Activated CD8-positive, alpha-beta memory T cell treated with anti-CD3 and anti-CD28 coated beads, Interleukin-2, amount 10 ng/mL, durations not matched to agents 7 days and 5 days (primary cell): ENCODE data around the gene TESPA1. TPM values are rescaled to one million over a fixed set of nuclear protein-coding genes. Genes with fewer than 3 reads are reported as not detected.
"Not testable (repeated sequence)": the region's sequence is repeated elsewhere in the genome, so short reads cannot be mapped to it uniquely, and the experiment has no call there.

Experiments
- ATAC-seq: fragments of 150-1000 bp; cut with Tn5 transposase; one replicate; pipeline ENCODE4 v1.10.0; 2021; ENCODE audit warnings: moderate library complexity
- CTCF ChIA-PET: fragments of 350-600 bp; sonication (Branson Sonifier 250); formaldehyde crosslinking; loops from one replicate; lab custom pipeline; 2021; ENCODE audit warnings: antibody characterized with exemption; lab: Charles Lee
- DNase-seq: peaks from one replicate; pipeline ENCODE4 v3.0.0-alpha.2; 2020
- H3K27ac Mint-ChIP-seq: one replicate; pipeline ENCODE4 v1.8.0; 2021; ENCODE audit warnings: mild to moderate bottlenecking, mixed read lengths
- H3K27me3 Mint-ChIP-seq: one replicate; pipeline ENCODE4 v1.8.0; 2021; ENCODE audit warnings: mixed read lengths
- H3K36me3 Mint-ChIP-seq: one replicate; pipeline ENCODE4 v1.8.0; 2021; ENCODE audit warnings: mild to moderate bottlenecking, mixed read lengths
- H3K4me1 Mint-ChIP-seq: one replicate; pipeline ENCODE4 v1.8.0; 2021; ENCODE audit warnings: mixed read lengths
- H3K4me3 Mint-ChIP-seq: one replicate; pipeline ENCODE4 v1.8.0; 2021; ENCODE audit warnings: mild to moderate bottlenecking, moderate library complexity, mixed read lengths
- H3K9me3 Mint-ChIP-seq: one replicate; pipeline ENCODE4 v1.8.0; 2022; ENCODE audit warnings: low read depth, mixed read lengths
- total RNA-seq, 2 experiments: library from RNA; stranded (reverse); gene quantifications; one replicate each; pipeline ENCODE4 v1.2.3, GENCODE V29; 2021

Gene TESPA1
- total RNA-seq, 2 experiments from 2014 or later: 65.9 to 74.6 TPM

DNA sequence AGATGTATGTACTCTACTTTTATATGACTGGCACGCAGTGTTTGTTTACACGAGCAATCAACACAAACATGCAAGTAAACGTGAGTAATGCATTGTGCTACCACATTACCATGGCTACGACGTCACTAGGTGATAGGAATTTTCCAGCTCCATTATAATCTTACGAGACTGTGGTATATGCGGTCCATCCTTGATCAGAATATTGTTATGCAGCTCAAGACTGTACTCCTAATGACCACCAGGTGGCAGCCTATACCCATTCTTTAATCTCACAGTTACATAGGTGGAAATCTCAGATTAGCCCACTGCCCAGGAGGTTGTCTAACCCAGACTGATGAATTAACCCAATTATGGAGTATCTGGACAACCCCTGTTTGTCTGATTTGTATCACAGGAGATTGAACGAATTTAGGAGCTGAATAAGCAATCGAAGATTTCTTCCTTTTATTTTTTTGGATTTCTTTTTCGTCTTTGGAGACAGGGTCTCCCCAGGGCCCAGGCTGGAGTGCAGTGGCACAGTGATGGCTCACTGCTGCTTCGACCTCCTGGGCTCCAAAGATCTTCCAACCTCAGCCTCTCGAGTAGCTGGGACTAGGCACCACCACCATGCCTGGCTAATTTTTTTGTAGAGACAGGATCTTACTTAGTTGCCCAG lies 8.7 kb upstream of the TESPA1 start:
- ATAC-seq (peak; percentile 75), DNase-seq (peak; percentile 68)
- Mint-ChIP-seq H3K4me1 (peaks cover 37% of the 10 kb centered on the region), H3K4me3 (no peak overlapping the region), H3K27me3 (no peaks in the 10 kb centered on the region), H3K9me3 (no peaks in the 10 kb centered on the region), H3K27ac (no peak overlapping the region), H3K36me3 (peaks cover 1% of the 10 kb centered on the region)
- CTCF ChIA-PET: interaction anchor here (0.6 to 13.9 kb wide), 45 partner anchors 9 to 947 kb away, joined by 3 to 528 read pairs (median 5); partner anchors contain the start of genes MUCL1 and TESPA1

DNA sequence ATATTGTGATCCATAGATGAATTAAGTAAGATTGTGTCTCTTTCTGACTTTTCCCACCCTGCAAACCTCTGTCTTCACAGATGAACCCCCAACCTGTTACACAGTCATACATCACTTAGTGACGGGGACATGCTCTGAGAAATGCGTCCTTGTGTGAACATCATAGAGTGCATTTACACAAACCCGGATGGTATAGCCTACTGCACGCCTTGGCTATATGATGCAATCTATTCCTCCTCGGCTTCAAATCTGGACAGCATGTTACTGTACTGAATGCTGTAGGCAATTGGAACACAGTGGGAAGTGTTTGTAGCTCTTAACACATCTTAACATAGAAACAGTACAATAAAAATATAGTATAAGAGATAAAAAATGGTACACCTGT lies 7.4 kb upstream of the TESPA1 start:
- peak overlapping the region; percentile 96 for H3K27ac Mint-ChIP-seq
- CTCF ChIA-PET: interaction anchor here (1.2 to 13.9 kb wide), 18 partner anchors 8 to 613 kb away, joined by 3 to 528 read pairs (median 12); partner anchors contain the start of genes MUCL1 and TESPA1
- H3K27me3 Mint-ChIP-seq: no peaks in the 10 kb centered on the region
- no peaks in the 10 kb centered on the region for H3K9me3 Mint-ChIP-seq
- ATAC-seq (peak; percentile 21), DNase-seq (no peak)
- H3K36me3 Mint-ChIP-seq: peaks cover 3% of the 10 kb centered on the region
- no peak overlapping the region for H3K4me3 Mint-ChIP-seq
- H3K4me1 Mint-ChIP-seq: peaks cover 38% of the 10 kb centered on the region

DNA sequence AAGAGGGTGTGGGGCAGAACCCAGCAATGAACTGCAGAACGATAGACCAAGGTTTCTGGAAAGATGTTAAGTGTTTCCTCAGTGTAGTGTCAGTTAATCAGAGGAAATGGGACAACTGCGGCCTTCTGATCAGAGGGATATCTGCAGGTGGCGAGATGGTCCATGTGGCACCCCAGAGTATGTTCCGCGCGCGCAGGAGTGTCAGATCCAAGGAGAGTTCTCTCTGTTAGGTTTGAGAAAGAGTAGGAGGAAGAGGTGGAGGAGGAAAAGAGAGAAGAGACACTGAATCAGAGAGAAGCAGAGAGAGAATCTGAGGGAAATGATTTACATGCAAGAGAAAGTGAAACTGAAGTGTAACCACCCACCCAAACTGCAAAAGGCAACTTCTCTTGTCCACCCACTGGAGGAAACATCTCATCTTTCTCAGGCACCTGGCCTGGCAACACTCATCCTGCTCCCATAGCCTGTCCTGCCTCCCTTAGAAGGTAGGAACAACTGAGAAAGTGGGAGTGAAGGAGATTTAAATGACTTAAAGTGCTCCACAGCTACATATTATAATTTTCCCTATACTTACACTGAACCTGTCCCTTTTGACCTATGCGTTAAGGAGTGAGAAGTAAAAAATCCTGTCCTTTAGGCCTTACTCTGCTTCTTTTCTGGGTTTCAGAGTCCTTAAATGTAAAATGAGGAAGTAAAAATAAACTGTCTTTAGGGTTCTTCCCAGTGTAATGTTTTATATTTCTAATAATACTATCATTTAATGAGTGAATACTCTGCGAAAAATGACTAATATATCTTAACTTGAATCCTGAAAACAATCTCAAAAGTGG lies 6.8 kb upstream of the TESPA1 start:
- peak; percentile 70 for DNase-seq
- Mint-ChIP-seq H3K4me3 (peak overlapping the region; percentile 83), H3K4me1 (peaks cover 41% of the 10 kb centered on the region), H3K27me3 (no peaks in the 10 kb centered on the region), H3K9me3 (no peaks in the 10 kb centered on the region), H3K27ac (peak overlapping the region; percentile 96), H3K36me3 (peaks cover 6% of the 10 kb centered on the region)
- peak; percentile 78 for ATAC-seq
- CTCF ChIA-PET: interaction anchor here (1.9 to 13.9 kb wide), 8 partner anchors 11 to 267 kb away, joined by 9 to 528 read pairs (median 18); partner anchors contain the start of gene MUCL1

DNA sequence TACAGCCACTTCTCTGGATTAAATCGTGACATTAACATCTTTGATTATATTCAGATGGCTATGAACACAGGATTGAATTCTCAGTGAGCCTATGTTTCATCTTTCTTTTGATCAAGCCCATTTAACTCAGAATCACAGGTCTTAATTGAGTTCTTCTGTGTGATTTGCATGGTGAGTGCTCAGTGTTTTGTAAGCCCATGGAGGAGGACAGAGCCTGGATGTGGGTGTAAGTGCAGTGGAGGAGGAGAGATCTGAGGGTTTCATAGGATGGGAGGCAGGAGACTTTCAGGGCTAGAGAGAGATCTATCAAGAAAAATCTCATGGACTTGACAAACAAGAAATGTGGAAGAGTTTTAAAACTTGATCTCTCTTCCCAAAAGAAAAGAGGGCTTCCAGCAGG lies 5.3 kb upstream of the TESPA1 start:
- ATAC-seq (no peak), DNase-seq (no peak)
- Mint-ChIP-seq H3K4me3 (no peak overlapping the region), H3K4me1 (peaks cover 50% of the 10 kb centered on the region), H3K27ac (peak overlapping the region; percentile 2), H3K36me3 (peaks cover 6% of the 10 kb centered on the region), H3K9me3 (no peaks in the 10 kb centered on the region), H3K27me3 (no peaks in the 10 kb centered on the region)
- CTCF ChIA-PET: no interaction called here

DNA sequence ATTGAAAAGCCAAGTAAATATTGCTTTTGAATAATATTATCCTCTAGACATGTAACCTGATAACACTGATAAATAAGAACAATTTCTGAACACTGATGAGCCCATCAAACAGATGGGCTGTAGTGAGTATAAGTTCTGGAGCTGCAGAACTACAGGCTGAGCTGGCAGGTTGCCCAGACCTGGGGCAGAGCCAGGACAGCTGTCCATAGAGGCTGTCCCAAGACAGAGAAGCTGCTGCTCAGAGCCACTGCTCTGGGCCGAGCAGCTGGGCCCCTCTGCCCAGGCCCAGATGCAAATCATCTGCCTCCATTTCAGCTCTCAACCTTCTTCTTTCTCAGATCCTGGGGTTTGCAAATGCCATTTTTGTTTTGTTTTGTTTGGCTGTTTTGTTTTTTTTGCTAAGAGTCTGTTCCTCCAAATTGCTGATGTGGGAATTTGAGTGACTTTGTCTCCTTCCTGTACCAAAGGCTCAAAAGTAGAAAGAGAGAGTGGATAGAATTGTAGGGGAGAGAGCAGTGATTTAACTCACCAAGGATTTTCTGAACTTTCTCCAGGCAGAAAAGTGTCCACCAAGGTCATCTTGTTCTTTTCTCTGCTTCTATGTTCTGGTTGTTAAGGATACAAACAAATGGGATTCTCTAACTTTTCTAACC lies 4.0 kb upstream of the TESPA1 start:
- no peak overlapping the region for H3K27ac Mint-ChIP-seq
- peaks cover 10% of the 10 kb centered on the region for H3K36me3 Mint-ChIP-seq
- CTCF ChIA-PET: interaction anchor here (2.0 kb wide), 1 partner anchor 84 kb away, joined by 8 read pairs; no protein-coding TSS in a partner anchor
- no peak for DNase-seq
- H3K9me3 Mint-ChIP-seq: no peaks in the 10 kb centered on the region
- H3K4me1 Mint-ChIP-seq: peaks cover 56% of the 10 kb centered on the region
- no peak for ATAC-seq
- H3K4me3 Mint-ChIP-seq: no peak overlapping the region
- H3K27me3 Mint-ChIP-seq: no peaks in the 10 kb centered on the region

DNA sequence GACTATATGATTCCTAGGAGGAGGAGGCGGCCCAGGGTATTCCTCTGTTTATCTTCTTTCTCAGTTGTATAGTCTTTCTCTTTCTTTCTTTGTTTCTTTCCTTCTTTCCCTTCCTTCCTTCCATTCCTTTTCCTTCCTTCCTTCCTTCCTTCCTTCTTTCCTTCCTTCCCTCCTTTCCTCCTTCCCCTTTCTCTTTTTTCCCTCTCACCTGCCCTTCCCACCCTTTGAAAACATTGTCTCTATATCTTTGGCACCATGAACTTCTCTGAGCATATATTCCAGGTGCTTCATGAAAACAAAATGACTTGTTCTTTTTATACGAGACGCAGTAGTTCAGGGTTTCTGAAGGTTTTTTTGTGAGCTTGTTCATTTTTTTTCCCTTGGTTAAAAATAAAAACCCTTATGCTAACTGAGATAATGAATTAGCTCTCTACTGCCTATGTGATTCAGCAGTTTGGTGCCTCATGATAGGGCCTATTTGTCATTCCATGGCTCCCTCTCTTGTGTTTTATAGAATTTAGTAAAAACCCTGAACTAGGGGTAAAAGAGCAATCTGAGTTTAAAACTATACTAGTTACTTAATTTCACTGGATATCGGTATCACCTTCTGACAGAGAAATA lies 3.2 kb upstream of the TESPA1 start:
- H3K9me3 Mint-ChIP-seq: no peaks in the 10 kb centered on the region
- H3K4me3 Mint-ChIP-seq: no peak overlapping the region
- DNase-seq (no peak), ATAC-seq (no peak)
- no peaks in the 10 kb centered on the region for H3K27me3 Mint-ChIP-seq
- H3K36me3 Mint-ChIP-seq: peaks cover 18% of the 10 kb centered on the region
- CTCF ChIA-PET: interaction anchor here (2.0 kb wide), 1 partner anchor 84 kb away, joined by 8 read pairs; no protein-coding TSS in a partner anchor
- H3K4me1 Mint-ChIP-seq: peaks cover 60% of the 10 kb centered on the region
- H3K27ac Mint-ChIP-seq: no peak overlapping the region

DNA sequence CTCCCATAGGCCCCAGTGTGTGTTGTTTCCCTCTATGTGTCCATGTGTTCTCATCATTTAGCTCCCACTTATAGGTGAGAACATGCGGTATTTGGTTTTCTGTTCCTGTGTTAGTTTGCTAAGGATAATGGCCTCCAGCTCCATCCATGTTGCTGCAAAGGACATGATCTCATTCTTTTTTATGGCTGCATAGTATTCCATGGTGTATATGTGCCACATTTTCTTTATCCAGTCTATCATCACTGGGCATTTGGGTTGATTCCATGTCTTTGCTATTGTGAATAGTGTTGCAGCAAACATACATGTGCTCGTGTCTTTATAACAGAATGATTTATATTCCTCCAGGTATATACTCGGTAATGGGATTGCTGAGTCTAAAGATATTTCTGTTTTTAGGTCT lies 2.2 kb upstream of the TESPA1 start:
- H3K27ac Mint-ChIP-seq, ATAC-seq, H3K9me3 Mint-ChIP-seq, H3K4me3 Mint-ChIP-seq, DNase-seq, H3K27me3 Mint-ChIP-seq: not testable (repeated sequence)
- CTCF ChIA-PET: interaction anchor here (0.5 to 3.1 kb wide), 7 partner anchors 26 to 650 kb away, joined by 3 to 38 read pairs (median 8); no protein-coding TSS in a partner anchor
- peaks cover 62% of the 10 kb centered on the region for H3K4me1 Mint-ChIP-seq
- peaks cover 27% of the 10 kb centered on the region for H3K36me3 Mint-ChIP-seq

DNA sequence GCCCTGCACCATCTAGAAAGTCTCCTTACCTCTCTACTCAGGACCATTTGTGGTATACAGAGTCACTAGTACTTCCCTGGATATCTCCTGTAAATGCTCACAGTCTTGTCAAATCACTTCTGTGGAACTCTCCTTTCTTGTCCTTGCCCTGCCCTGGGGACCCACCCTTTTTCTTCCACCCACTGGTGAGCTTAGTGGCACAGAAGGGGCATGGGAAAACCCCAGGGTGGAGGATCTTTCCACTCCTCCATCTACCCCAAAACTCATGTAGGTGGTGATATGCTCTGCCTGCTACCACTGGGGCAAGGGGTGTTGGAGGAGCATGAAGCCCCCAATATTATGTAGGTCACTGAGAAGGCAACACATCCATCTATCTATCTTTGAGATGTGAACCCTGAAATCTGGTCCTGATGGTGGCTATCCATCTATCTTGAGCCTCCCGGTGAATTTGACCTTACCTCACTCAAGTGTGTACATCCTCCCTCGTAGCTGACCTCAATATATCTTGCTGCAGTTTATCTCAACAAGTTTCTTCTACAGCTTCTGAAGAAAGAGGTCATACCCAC lies 943 bp downstream of the TESPA1 start:
- no peaks in the 10 kb centered on the region for H3K27me3 Mint-ChIP-seq
- ATAC-seq: peak; percentile 7
- peak overlapping the region; percentile 83 for H3K27ac Mint-ChIP-seq
- peaks cover 52% of the 10 kb centered on the region for H3K36me3 Mint-ChIP-seq
- H3K4me3 Mint-ChIP-seq: peak overlapping the region; percentile 93
- H3K4me1 Mint-ChIP-seq: peaks cover 67% of the 10 kb centered on the region
- CTCF ChIA-PET: interaction anchor here (1.0 to 4.3 kb wide), 6 partner anchors 9 to 234 kb away, joined by 3 to 38 read pairs (median 12); no protein-coding TSS in a partner anchor
- no peaks in the 10 kb centered on the region for H3K9me3 Mint-ChIP-seq
- DNase-seq: peak; percentile 46

DNA sequence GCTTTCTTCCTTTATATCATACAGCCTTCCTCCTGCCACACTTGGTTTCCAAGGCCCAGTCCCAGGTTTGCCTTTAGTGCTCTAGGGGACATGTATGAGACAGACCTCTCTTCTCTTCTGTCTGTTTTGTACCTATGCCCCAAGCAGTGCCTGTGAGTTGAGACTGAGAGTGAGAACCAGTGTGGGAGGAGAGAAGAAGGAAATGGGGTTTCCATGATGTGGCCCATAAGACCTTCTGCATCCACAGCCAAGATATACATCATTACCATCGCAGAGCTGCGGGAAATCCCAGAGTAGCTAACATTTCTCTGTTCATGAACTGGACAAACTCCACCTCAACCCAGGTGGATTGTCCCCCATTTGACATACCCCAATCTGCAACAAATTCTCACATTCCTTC lies 2.8 kb downstream of the TESPA1 start:
- peak; percentile 17 for ATAC-seq
- H3K27ac Mint-ChIP-seq: peak overlapping the region; percentile 83
- H3K9me3 Mint-ChIP-seq: no peaks in the 10 kb centered on the region
- peak overlapping the region; percentile 93 for H3K4me3 Mint-ChIP-seq
- H3K4me1 Mint-ChIP-seq: peaks cover 82% of the 10 kb centered on the region
- peak; percentile 45 for DNase-seq
- H3K27me3 Mint-ChIP-seq: no peaks in the 10 kb centered on the region
- CTCF ChIA-PET: interaction anchor here (2.1 to 4.3 kb wide), 4 partner anchors 11 to 232 kb away, joined by 7 to 34 read pairs (median 12); no protein-coding TSS in a partner anchor
- peaks cover 59% of the 10 kb centered on the region for H3K36me3 Mint-ChIP-seq

DNA sequence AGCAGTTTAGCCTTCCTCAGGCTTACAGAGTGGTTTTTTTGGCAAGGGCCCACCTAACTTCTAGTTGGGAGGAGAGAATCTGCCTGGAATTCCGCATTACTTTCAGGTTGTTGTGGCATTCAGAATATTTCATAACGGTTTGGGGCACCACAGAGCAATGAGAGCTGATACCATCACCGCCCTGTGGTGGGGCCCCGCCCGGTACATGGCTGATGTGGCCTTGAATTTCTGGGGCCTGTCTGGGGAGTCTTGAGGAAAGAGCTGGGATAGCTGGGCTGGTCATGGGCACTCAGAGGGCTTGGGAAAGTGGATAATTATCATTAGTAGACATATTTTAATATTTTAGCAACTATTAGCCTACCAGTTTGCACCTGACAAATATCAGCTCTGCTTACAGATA lies 4.2 kb downstream of the TESPA1 start:
- Mint-ChIP-seq H3K4me3 (peak overlapping the region; percentile 49), H3K4me1 (peaks cover 83% of the 10 kb centered on the region), H3K27ac (peak overlapping the region; percentile 75), H3K9me3 (no peaks in the 10 kb centered on the region), H3K27me3 (no peaks in the 10 kb centered on the region), H3K36me3 (peaks cover 63% of the 10 kb centered on the region)
- no peak for ATAC-seq
- peak; percentile 61 for DNase-seq
- CTCF ChIA-PET: interaction anchor here (1.0 to 1.6 kb wide), 5 partner anchors 13 to 239 kb away, joined by 3 to 10 read pairs (median 5); no protein-coding TSS in a partner anchor

DNA sequence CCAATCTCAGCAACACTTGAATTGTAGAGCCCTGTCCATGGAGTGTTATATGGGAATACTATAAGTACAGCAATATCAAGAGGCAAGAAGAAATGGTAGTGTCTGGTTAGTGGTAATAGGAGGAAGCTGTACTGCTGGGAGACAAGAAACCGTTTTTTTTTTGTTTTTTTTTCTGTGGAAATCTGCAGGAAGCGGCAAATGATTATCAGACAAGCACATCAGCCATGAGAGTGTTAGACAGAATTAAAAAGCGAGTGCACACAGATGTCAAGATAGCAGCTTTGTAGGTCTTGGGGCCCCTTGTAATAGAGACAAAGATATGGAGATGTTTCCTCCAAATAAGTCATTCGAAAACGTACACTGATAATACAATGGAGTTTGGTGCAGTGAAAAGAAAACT lies 6.7 kb downstream of the TESPA1 start:
- DNase-seq: no peak
- Mint-ChIP-seq H3K36me3 (peaks cover 62% of the 10 kb centered on the region), H3K9me3 (no peaks in the 10 kb centered on the region), H3K4me3 (peak overlapping the region; percentile 50), H3K4me1 (peaks cover 76% of the 10 kb centered on the region), H3K27me3 (no peaks in the 10 kb centered on the region), H3K27ac (peak overlapping the region; percentile 72)
- CTCF ChIA-PET: interaction anchor here (0.7 to 3.9 kb wide), 3 partner anchors 15 to 284 kb away, joined by 3 to 21 read pairs (median 7); no protein-coding TSS in a partner anchor
- ATAC-seq: no peak

DNA sequence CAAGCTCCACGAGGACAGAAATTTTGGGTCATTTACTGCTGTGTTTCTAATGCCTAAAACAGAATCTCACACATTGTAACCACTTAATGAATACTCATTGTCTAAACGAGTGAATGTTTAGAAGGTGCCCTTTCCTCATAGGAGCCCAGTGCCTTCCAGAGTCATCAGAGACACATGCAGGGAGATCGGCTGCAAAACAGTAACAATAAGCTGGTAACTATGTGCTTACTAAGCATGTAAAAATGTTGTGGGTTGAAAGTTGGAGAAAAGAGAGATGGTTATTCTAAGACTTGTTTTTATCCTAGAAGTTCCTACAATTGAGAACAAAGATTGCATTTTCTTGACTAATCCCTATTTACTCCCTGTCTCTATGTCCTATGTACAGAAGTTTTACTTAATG lies 7.4 kb downstream of the TESPA1 start:
- H3K27ac Mint-ChIP-seq: peak overlapping the region; percentile 42
- CTCF ChIA-PET: interaction anchor here (0.9 to 3.9 kb wide), 3 partner anchors 16 to 228 kb away, joined by 3 to 21 read pairs (median 7); no protein-coding TSS in a partner anchor
- no peak for DNase-seq
- peaks cover 60% of the 10 kb centered on the region for H3K36me3 Mint-ChIP-seq
- H3K4me1 Mint-ChIP-seq: peaks cover 69% of the 10 kb centered on the region
- no peak for ATAC-seq
- H3K27me3 Mint-ChIP-seq: no peaks in the 10 kb centered on the region
- H3K4me3 Mint-ChIP-seq: no peak overlapping the region
- H3K9me3 Mint-ChIP-seq: no peaks in the 10 kb centered on the region
